ENCODE measurements around the gene MYO18A.
"Not testable (repeated sequence)": the region's sequence is repeated elsewhere in the genome, so short reads cannot be mapped to it uniquely, and the experiment has no call there.

MYO18A gene

DNA sequence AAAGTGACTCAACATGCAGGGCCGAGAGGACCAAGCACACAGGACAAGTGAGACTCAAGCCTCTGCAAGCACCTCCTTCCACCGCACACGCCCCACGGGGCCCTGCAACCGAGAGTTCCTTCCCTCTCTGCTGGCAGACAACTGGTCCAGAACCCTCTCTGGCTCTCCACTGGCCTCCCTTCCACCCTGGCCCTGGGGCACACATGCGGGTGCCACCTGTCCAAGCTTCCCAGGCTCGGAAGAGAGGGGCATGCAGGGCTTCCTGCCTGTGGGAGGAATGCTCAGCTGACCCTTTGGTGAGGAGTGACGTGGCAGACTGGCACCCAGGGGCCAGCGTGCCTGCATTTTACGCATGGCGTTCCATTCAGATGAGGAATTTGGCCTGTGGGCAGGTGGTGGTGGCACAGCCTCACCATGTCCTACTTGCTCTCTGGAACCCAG is 77.4 kb downstream of the MYO18A start:
- no peak for DNase-seq (ENCODE audit: low spot score)

DNA sequence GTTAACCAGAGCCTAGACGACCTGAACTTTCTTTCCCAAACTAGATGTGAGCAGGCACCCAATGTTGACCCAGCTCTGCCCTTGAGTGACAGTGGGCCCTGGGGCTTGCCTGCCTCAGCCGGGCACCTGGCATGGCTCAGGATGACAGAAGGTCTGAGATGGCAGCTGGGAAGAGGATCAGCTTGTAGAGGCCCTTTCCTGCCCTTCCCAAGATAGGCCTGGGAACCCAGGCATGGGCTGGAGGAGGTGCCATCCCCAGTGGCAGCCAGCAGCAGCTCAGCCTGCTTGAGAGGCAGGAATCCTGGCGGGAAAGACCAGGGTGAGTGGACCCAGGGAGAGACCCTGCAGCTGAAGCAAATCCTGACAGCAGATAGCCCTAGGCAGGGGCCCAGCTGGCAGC is 78.2 kb downstream of the MYO18A start:
- no peak for DNase-seq (ENCODE audit: low spot score)

DNA sequence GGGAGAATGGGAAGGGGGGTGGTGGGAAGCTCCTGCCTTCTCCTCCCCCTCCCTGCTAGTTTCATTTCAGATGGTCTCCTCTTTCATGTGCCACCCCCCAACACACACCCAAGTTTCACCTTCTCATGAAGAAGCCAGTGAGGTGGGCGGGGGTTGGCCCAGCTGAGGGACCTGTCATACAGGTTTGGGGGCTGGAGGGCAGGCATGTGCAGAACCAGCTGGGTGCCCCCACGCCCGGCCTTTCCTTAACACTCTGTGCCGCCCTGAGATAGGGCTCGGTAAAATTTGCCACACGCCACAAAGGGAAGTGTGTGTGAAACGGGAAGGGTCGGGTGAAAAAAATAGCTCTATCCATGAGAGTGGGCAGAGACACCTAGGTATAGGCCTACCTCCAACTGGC is 79.9 kb downstream of the MYO18A start:
- no peak for DNase-seq (ENCODE audit: low spot score)

DNA sequence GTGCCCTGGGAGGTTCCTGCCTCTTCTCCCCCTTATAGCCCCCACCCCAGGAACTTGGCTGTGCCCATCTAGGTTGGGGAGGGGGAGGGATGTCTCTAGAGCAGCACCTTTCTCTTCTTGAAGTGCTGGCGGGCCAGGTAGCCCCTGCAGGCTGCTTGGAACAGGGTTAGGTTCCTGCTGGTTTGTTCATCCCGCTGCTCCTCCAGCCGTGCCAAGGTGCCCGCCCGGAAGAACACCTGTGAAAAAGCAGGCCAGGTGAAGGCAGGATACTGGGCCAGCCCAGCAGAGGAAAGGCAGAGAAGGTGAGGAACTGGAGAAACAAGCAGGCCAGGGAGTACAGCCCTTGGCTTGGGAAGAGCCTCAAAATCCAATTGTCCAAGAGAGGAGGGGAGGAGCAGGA is 80.7 kb downstream of the MYO18A start:
- DNase-seq (ENCODE audit: low spot score), result no peak

DNA sequence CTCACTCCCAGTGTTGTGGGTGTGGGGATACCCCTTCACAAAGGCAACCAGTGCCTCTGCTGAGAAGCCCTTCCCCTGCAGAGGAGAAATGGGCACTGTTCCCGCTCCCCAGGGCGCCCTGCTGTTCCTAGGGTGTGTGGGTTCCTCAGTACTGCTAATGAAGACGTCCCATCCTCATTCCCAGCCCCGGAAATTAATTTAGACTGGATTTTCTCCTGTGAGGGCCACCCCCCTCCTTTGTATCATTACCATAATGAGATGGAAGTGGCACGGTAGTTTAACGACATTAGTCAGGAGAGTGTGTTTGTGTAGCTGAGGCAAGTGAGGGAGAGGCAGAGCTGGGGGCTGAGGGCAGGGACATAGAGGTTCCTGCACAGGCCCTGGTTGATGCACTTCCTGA is 84.1 kb downstream of the MYO18A start:
- DNase-seq (ENCODE audit: low spot score), result no peak

DNA sequence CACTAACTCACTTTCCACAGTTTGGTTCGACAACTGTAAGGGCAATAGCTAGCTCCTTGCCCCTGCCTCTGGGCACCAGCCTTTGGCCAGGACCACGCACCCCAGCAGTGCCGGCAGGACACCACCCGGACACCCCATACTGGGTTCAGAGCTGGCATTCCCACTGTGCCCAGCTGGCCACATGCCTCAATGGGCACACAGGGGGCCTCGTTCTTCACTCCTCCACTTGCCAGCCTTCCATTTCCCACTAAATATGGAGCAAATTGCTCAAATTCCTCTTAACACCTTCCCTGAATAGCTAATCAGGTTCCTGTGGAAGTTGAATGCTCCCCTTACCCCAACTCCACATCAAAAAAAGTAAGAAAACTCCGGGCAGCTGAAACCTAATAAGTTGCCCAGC is 84.8 kb downstream of the MYO18A start:
- no peak for DNase-seq (ENCODE audit: low spot score)

DNA sequence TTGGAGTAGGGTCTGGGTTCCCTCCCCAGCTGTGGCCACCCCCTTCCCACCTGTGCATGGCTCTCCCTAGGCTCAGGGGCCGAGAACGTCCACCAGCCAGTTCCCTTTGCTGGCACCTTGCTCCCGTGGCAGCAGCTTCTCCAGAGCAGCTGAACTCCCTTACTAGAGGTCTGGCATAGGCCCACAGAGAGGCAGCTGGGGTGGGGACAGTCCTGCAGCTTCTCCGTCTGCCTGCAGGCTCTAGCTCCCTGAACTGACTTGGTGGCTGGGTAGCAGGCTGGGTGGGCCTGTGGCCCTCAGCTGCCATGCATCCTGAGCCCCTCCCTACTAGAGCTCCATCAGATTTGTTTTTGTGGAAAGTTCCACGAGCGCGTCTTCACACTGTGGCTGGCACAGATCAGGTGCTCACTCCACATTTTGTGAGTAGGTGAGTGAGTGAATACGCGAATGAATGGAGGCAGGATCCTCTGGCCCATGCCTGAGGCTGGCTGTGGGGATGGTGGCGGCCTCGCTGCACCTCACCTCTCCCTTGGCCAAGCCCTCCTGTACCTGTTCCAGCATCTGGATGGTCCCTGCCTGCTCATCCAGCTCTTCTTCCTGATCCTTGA is 86.0 kb downstream of the MYO18A start:
- no peak for DNase-seq (ENCODE audit: low spot score)

DNA sequence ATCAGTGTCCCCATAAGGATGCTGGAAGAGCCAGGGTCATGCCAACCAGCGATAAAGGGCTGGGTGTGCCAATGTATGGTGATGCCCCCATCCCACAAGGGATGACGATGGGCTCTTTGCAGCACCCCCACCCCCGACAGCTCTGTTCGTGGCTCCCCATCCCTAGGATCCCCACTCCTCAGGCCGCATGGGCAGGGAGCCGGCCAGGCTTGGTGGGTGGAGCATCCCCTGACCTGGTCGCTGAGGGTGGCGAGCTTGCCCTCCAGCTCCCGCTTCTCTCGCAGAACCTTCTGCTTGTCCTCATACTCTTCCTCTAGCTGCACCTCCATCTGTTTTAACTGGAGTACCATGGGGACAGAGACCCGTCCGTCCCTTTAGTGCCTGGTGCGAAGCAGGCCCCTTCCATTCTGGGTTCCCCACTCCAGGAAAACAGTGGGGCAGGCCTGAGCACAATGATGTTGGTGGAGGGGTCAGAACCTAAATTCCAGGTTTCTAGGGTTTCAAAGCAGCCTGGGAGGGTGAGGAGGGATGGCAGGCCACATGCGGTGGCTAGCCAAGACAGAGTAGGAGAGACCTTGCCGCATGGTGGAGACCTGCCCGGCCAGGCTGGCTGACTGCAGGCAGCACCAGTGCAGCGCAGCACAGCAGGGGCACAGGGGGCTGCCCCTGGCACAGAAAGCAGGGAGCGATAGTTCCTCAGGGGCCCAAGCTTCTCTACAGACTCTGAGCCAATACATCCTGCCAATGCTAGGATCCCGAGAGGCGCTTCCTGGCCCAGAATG is 86.9 kb downstream of the MYO18A start:
- no peak for DNase-seq (ENCODE audit: low spot score)

DNA sequence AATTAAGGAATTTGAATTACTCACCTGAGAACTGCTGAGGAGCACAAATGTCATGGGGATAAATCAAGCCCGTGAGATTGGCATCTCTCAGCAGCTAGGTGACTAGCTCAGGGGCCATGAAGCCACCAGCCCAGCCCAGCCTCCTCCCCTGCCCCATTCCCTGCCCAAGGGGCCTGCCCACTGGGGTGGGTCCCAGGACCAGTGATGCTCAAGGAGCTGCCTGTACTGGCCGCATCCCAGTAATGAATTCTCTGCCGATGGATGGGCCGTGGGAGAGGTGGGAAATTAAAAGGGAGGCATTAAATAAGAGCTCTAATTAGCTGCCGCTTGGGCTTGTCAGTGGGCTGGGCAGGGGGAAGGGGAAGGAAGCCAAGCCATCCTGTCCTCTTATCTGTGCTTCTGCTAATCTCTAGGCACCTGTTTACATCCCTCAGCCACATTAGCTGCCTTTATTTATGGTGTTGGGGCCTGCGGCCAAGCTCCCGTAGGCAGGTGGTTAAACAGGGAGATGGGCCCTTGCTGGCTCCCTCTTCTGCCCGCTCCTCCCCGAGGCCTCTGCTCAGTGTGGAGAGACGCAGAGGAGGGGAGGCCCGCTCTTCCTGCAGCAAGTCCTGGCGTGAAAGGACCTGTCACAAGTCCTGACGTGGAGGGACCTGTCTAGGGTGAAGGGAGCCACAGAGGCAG is 88.5 kb downstream of the MYO18A start:
- no peak for DNase-seq (ENCODE audit: low spot score)

DNA sequence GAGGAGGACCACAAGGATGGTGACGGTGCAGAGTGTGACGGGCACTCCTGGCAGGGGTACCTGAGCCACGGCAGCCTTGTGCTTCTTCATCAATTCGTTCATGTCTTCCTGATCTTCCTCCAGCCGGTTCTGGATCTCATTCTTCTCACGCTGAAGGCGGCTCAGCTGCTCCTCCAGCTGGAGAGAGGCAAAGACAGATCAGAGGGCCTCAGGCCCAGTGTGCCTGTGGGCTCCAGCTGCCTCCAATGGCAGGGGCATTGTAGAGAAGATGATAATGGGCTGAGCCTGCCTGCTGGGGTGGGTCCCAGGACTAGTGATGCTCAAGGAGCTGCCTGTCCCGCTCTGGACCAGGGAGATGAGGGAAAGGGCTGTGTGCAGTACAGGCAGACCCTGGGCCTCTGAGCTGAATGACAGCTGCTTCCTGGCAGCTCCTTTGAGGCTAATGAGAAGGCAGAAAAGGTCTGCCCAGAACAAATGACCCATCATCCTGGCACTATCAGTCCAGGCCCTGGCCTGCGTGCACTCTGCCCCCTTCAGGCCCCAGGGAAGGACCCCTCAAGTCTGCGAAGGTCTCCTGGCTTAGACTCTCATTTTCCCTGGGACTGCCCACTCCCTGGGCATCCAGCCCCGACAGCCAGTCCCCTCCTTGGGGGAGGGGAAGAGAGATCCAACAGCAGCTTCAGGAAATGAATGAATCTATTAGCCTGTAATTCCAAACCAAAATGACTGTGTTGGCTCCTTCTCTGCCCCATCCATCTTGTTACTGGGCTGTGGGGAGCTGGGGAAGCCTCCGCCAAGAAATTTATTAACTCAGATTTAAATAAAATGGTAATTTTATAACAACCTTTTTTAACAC is 89.2 kb downstream of the MYO18A start:
- DNase-seq (ENCODE audit: low spot score), result no peak

DNA sequence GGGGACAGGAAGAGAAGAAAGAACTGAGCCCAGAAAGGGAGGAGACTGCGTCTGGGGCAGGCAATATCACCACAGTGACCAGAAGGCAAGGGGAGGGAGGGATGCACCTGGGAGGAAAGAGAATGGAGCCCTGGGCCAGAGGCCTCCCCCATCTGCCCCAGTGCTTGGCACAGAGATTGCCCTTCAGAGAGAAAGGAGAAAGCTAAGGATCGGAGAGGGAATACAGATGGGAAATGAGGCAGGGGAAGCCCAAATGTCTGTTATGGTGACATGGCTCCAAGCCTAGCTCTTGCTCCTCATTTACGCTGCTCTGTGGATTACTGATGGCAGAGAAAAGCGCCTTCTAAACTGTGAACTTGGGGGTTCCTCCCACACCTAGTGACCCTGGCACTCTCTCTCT is 90.1 kb downstream of the MYO18A start:
- no peak for DNase-seq (ENCODE audit: low spot score)

DNA sequence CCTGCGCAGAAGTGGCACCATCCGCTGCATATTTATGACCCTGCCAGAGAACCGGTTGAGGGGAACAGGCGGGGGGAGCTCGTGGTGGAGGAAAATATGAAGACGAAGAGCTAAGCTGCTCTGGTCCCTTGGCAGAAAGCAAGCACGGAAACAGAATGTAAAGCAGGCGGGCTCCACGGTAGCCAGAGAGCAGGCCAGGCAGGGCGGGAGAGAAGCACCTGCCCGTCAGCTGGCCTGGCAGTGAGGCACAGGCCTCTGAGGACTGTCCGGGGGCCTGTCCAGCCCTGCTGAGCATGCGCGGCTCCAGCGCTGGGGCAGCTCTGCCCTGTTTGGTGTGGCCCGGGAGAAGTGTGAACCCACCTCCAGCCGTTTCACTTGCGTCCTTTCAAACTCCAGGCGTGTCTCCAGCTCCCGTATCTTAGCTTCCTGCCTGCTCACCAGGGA is 90.6 kb downstream of the MYO18A start:
- DNase-seq (ENCODE audit: low spot score), result no peak

DNA sequence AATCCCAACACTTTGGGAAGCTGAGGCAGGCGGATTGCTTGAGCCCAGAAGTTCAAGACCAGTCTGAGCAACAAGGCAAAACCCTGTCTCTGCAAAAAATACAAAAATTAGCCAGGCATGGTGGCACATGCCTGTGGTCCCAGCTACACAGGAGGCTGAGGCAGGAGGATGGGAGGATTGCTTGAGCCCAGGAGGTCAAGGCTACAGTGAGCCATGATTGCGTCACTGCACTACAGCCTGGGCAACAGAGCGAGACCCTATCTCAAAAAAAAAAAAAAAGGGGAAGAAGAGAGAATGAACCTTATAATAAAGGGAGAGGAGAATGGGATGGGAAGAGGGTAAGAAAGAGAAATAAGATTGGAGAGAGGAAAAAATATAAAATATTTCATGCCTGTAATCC is 91.4 kb downstream of the MYO18A start:
- not testable (repeated sequence) for DNase-seq (ENCODE audit: low spot score)

DNA sequence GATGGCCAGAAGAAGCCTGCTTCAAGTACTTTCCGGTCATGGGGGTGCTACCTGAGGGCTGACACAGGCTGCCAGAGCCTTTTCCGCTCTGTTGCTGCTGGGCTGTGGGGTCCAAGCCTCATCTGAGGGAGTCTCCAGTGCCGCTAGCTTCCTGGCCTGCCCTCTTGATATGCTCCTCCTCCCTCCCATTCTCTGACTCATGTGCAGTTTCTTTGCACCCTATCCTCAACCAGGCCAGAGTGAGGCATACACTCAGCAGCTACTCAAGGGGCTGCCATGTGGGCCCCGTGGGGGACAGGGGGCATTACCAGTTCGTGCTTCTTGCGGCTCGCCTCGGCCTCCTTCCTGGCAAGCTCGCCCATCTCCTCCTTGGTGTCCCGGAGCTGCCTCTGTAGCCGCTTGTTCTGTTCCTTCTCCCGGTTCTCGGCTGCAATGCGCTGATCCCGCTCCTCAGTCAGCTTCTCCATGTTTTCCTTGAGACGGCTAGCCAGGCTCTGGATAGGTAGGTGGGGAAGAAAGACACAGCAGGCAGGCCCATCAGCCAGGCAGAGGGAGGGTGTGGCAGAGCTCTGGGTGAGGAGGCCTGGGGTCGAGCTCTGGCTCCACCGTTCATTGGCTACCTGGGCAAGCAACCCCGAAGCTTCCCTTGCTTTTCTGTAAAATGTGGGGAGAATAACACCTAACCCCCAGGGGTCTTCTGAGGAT is 93.4 kb downstream of the MYO18A start:
- no peak for DNase-seq (ENCODE audit: low spot score)

DNA sequence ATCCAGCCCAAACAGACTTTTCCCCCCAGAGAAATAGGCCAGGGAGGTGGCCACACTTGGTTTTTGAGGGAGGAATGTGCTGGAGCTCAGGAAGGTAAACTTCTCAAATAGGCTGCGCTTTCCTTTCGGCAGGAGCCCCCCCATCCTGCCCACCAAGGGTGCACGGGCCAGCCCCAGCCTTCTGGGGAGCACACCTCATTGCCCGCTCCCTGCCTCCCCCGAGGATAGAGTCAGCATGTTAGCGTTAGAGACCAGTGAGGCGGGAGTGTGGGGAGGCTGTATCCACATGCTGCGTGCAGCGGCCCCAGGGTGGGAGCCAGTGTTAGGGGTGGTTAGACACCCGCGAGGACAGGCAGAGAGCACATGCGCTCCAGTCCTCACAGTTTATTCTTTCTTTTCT is 95.0 kb downstream of the MYO18A start:
- DNase-seq (ENCODE audit: low spot score), result no peak

DNA sequence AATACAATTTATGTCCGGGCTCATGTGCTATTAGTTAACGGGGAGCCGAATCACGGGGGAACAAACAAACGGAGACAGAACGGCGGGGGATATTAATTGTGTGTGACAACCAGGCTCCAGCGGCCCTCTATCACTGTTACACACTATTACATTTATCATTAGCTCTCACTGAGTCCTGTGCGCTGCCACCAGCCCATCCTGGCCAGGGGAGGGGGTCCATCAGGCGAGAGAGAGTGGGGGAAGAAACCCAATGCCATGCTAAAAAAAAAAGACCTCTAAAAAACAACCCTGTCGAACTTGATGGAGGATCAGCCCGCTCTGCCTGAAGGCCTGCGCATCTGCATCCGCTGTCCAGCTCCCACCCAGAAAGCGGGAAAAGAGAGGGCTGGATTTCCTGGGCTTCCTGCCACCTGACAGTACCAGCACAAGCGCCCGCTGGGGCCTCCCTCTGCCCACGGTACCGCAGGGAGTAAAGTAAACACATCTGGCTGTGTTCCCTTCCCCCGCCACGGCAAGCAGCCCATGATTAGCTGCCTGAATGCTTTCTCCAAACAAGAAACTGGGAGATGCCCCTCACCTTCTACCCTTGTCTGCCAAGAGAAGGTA is 95.6 kb downstream of the MYO18A start:
- no peak for DNase-seq (ENCODE audit: low spot score)

DNA sequence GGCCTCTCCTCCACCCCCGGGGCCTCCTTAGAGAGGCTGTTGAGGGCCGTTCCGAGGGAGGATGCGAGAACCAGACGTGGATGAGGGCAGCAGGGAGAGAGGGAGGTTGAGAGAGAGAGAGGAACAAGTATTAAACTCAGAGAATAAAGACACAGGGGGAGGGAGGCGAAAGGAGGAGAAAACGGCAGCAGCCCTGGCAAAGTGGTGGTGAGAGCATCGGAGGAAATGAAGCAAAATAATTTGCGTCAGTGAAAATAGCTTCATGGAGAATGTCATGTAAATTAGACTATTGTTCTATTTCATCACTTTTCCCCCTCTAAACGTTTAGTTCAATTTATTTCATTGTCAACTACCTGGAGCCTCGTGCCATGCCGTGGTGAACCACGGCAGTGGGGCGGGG is 99.2 kb downstream of the MYO18A start:
- no peak for DNase-seq (ENCODE audit: low spot score)

DNA sequence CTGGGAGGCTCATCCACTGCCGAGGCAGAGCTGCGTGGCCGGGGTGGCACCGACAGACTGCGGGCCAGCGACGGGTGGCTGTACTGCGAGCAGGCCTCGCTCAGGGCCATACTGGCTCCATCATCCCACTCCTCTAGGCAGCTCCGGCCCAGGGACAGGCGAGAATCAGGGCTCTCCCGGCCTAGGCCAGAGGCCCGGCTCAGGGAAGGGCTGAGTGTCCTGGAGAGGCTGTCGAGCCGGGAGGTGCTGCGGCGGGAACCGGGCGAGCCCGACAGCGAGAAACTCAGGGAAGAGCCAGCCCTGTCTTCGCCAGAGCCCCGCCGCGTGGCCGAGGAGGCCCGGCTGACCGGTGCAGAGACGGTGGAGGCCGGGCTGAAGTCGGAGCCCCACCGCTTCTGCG is 99.9 kb downstream of the MYO18A start:
- no peak for DNase-seq (ENCODE audit: low spot score)

DNA sequence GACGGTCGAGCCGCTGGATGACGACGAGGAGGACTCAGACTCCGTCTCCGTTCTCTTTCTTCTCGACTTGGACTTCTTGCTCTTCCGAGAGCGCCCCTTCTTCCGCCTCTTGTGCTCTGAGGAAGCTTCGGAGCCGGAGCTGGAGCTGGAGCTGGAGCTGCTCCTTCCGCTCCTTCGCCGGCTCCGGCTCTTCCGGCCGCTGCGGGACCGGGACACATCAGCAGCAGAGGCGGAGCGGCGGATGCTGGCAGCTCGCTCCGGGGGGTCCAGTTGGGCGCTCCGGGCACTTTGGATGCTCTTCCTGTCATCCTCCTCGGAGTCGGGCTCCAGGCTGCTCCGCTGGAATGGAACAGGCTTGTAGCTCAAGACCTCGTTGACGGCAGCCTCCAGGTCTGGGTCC is 100.3 kb downstream of the MYO18A start:
- no peak for DNase-seq (ENCODE audit: low spot score)

DNA sequence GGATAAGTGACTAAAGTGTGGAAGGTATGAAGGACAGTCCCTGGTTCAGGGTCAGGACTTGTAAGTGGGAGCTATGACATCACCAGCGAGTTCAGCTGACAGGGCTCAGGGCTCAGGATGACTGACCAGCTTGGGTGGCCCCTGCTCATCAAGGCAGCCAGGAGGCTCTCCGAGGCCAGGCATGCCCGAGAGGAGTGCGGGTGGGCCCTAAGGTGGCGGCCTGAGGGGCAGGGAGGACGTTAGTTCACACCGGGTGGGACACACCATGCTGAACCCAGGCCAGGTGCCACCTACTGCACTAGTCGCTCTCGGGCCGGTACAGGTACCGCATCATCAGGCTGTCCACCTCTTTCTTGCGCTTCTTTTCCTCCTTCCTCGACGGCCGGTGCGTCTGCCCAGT is 100.8 kb downstream of the MYO18A start:
- DNase-seq (ENCODE audit: low spot score), result no peak
